Astrocyte (in vitro differentiated cells and primary cell): Measurements from ENCODE around the gene SYCP1. TPM values are rescaled to one million over a fixed set of nuclear protein-coding genes. Genes with fewer than 3 reads are reported as not detected.

Experiments
- DNase-seq: peaks from one replicate; pipeline ENCODE4 v3.0.0-alpha.2; 2010; ENCODE audit warnings: low read depth
- FAIRE-seq: peaks from 2 replicates; lab custom pipeline; 2011; peaks lifted over from hg19 to GRCh38; lab: Jason Lieb, UNC
- H2AFZ ChIP-seq: 2 replicates; pipeline ENCODE4 v1.6.0; 2012; ENCODE audit warnings: low read depth, low read length, inconsistent platforms
- H3K27ac ChIP-seq: 2 replicates; pipeline ENCODE4 v1.5.1; 2011; ENCODE audit warnings: low read depth, low read length, inconsistent platforms
- H3K27me3 ChIP-seq: 2 replicates; pipeline ENCODE4 v1.6.0; 2011; ENCODE audit warnings: low read length, inconsistent platforms; ENCODE audit not compliant: insufficient read depth
- H3K36me3 ChIP-seq: 2 replicates; pipeline ENCODE4 v1.5.1; 2011; ENCODE audit warnings: low read length, inconsistent platforms; ENCODE audit not compliant: insufficient read depth
- H3K4me1 ChIP-seq: 2 replicates; pipeline ENCODE4 v1.5.1; 2011; ENCODE audit warnings: low read length, inconsistent platforms; ENCODE audit not compliant: insufficient read depth
- H3K4me2 ChIP-seq: 2 replicates; pipeline ENCODE4 v1.6.0; 2012; ENCODE audit warnings: low read length, inconsistent platforms
- H3K4me3 ChIP-seq: 2 replicates; pipeline ENCODE4 v1.5.1; 2011; ENCODE audit warnings: low read depth, mild to moderate bottlenecking, low read length, inconsistent platforms; ENCODE audit not compliant: insufficient read depth
- H3K79me2 ChIP-seq: 2 replicates; pipeline ENCODE4 v1.6.0; 2012; ENCODE audit warnings: mild to moderate bottlenecking, low read length, inconsistent platforms; ENCODE audit not compliant: insufficient read depth
- H3K9ac ChIP-seq: 2 replicates; pipeline ENCODE4 v1.6.0; 2012; ENCODE audit warnings: mild to moderate bottlenecking, low read length, inconsistent platforms
- H3K9me3 ChIP-seq: 2 replicates; pipeline ENCODE4 v1.5.1; 2012; ENCODE audit warnings: low read depth, mild to moderate bottlenecking, low read length, inconsistent platforms; ENCODE audit not compliant: insufficient read depth
- H4K20me1 ChIP-seq: 2 replicates; pipeline ENCODE4 v1.6.0; 2012; ENCODE audit warnings: low read length, inconsistent platforms; ENCODE audit not compliant: insufficient read depth
- H3K27ac Mint-ChIP-seq: one replicate; pipeline ENCODE4 v1.8.0; 2021; ENCODE audit warnings: mild to moderate bottlenecking, mixed read lengths; ENCODE audit not compliant: unreplicated experiment
- H3K27me3 Mint-ChIP-seq: one replicate; pipeline ENCODE4 v1.8.0; 2021; ENCODE audit warnings: low read depth, mixed read lengths; ENCODE audit not compliant: unreplicated experiment
- H3K36me3 Mint-ChIP-seq: one replicate; pipeline ENCODE4 v1.8.0; 2021; ENCODE audit warnings: low read depth, mixed read lengths; ENCODE audit not compliant: unreplicated experiment
- H3K4me1 Mint-ChIP-seq: one replicate; pipeline ENCODE4 v1.8.0; 2021; ENCODE audit warnings: low read depth, mixed read lengths; ENCODE audit not compliant: unreplicated experiment
- H3K4me3 Mint-ChIP-seq: one replicate; pipeline ENCODE4 v1.8.0; 2021; ENCODE audit warnings: mild to moderate bottlenecking, moderate library complexity, mixed read lengths; ENCODE audit not compliant: unreplicated experiment
- H3K9me3 Mint-ChIP-seq: one replicate; pipeline ENCODE4 v1.8.0; 2021; ENCODE audit warnings: mild to moderate bottlenecking, mixed read lengths; ENCODE audit not compliant: unreplicated experiment
- CTCF ChIP-seq: IDR thresholded peaks from 2 replicates; pipeline ENCODE4 v1.5.1; 2011; ENCODE audit warnings: low read depth, mild to moderate bottlenecking, inconsistent platforms, low read length, moderate library complexity; ENCODE audit not compliant: insufficient read depth
- EZH2 ChIP-seq: IDR thresholded peaks from 2 replicates; pipeline ENCODE4 v1.6.1; 2012; ENCODE audit warnings: mild to moderate bottlenecking, low read length, inconsistent platforms; ENCODE audit not compliant: insufficient read depth
- total RNA-seq: library from RNA; stranded (reverse); gene quantifications from 2 replicates; pipeline ENCODE4 v1.2.1, GENCODE V29; 2021

The SYCP1 gene
- total RNA-seq, 1 donor from 2014 or later: not detected

DNA sequence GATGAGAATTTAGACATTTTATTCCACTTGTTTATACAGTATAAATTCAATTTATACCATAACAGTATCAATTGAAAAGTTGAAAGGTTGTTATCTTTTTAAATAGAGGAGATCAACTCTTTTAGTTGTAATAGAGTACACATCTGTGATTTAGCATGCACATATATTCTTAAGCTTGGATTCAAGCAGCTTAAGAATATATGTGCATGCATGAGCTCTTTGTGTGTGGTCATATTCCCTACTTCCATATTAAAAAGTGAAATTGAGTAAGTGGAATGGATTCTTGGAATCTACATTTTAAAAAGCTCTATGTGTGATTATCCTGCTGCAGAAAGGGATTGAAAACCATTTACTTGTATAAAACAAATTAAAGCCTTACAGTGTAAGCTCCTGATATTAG, 71.9 kb downstream of the SYCP1 start:
- Mint-ChIP-seq H3K36me3 (no peaks in the 10 kb centered on the region), H3K9me3 (no peaks in the 10 kb centered on the region), H3K4me3 (no peak overlapping the region), H3K27ac (no peak overlapping the region), H3K27me3 (no peaks in the 10 kb centered on the region), H3K4me1 (no peaks in the 10 kb centered on the region)
- no peaks in the 10 kb centered on the region for H3K36me3 ChIP-seq
- H4K20me1 ChIP-seq: no peaks in the 10 kb centered on the region
- H3K9me3 ChIP-seq: no peaks in the 10 kb centered on the region
- H3K27me3 ChIP-seq: no peaks in the 10 kb centered on the region
- TF ChIP-seq EZH2 (no peak), CTCF (no peak)
- FAIRE-seq (no peak), DNase-seq (no peak)
- H2AFZ ChIP-seq: no peak overlapping the region
- no peak overlapping the region for H3K4me2 ChIP-seq
- H3K79me2 ChIP-seq: no peaks in the 10 kb centered on the region
- H3K27ac ChIP-seq: no peak overlapping the region
- no peak overlapping the region for H3K4me3 ChIP-seq
- H3K9ac ChIP-seq: no peak overlapping the region
- no peaks in the 10 kb centered on the region for H3K4me1 ChIP-seq

- no peaks in the 10 kb centered on the region for H3K4me1 ChIP-seq
These were observed 72.7 kb downstream of the SYCP1 start for GRCh38 chr1:114927401-114927800.

More at GRCh38 chr1:114927401-114927800, 72.7 kb downstream of the SYCP1 start:
- no peaks in the 10 kb centered on the region for H3K9me3 ChIP-seq
- H3K36me3 ChIP-seq: no peaks in the 10 kb centered on the region
- H4K20me1 ChIP-seq: no peaks in the 10 kb centered on the region
- no peaks in the 10 kb centered on the region for H3K27me3 ChIP-seq
- TF ChIP-seq CTCF: no peak
- TF ChIP-seq EZH2: no peak
- H3K4me2 ChIP-seq: no peak overlapping the region
- no peaks in the 10 kb centered on the region for H3K27me3 Mint-ChIP-seq
- no peaks in the 10 kb centered on the region for H3K36me3 Mint-ChIP-seq
- H3K9ac ChIP-seq: no peak overlapping the region
- H3K4me3 Mint-ChIP-seq: no peak overlapping the region
- H3K4me3 ChIP-seq: no peak overlapping the region
- no peak overlapping the region for H3K27ac Mint-ChIP-seq
- no peaks in the 10 kb centered on the region for H3K9me3 Mint-ChIP-seq
- H3K4me1 Mint-ChIP-seq: no peaks in the 10 kb centered on the region
- H3K27ac ChIP-seq: no peak overlapping the region
- H3K79me2 ChIP-seq: no peaks in the 10 kb centered on the region
- no peak for DNase-seq
- no peak for FAIRE-seq
- H2AFZ ChIP-seq: no peak overlapping the region
